ENCODE data around the gene IDH1. TPM values are rescaled to one million over a fixed set of nuclear protein-coding genes. Genes with fewer than 3 reads are reported as not detected.

The IDH1 gene
- total and polyA plus RNA-seq, 2 of the 13 experiments (the other 11 are each of a cell fraction or from before 2014, with no cell fraction given): 312 to 1,077 TPM

GRCh38 chr2:208274748-208275147, 19.9 kb upstream of the IDH1 start:
- intact Hi-C loops (cut with micrococcal nuclease; ENCODE audit: unreplicated experiment): no loop called here
- H3K4me3 ChIP-seq (replicated peaks in 1 of 3; ENCODE audit: insufficient read depth in 1 of 3, low read depth in 2 of 3, low read length in 3 of 3): no peak overlapping the region
- FAIRE-seq: no peak
- no peak overlapping the region for H2AFZ ChIP-seq (ENCODE audit: low read length)
- H3K9ac ChIP-seq (ENCODE audit: insufficient read depth, low read depth, low read length): no peak overlapping the region
- H3K9me3 ChIP-seq (ENCODE audit: low read length): no peaks in the 10 kb centered on the region
- no peak for ATAC-seq
- POLR2A ChIA-PET: interaction anchor here (1.1 to 1.7 kb wide), 2 partner anchors 9 to 21 kb away, joined by 3 to 4 read pairs; partner anchors contain the start of gene PIKFYVE
- peaks cover 5% of the 10 kb centered on the region for H3K79me2 ChIP-seq (ENCODE audit: insufficient read depth, low read length)
- TF ChIP-seq IKZF1 (IDR thresholded peaks at IDR 0.05) (no peak), LCORL (IDR thresholded peaks at IDR 0.05) (peak; percentile 87; the same call in 1 of the 2 replicates), LCORL (CRISPR knock-in tag; IDR thresholded peaks at IDR 0.05) (no peak)
- no peak overlapping the region for H3K4me2 ChIP-seq (ENCODE audit: low read depth, low read length)
- DNase-seq (ENCODE audit: low spot score): no peak
- H3K27me3 ChIP-seq (ENCODE audit: control insufficient read depth in 1 of 2, insufficient read depth in 2 of 2, low read length in 2 of 2): no peaks in the 10 kb centered on the region
- CTCF ChIA-PET (ENCODE audit: low intra/inter-chr PET ratio, low total read pairs): no interaction called here
- H4K20me1 ChIP-seq (ENCODE audit: insufficient read depth, low read length): peaks cover 2% of the 10 kb centered on the region; the same call in 1 of the 2 replicates
- H3K4me1 ChIP-seq (ENCODE audit: insufficient read depth, low read length): no peaks in the 10 kb centered on the region
- peaks cover 17 to 78% of the 10 kb centered on the region in 2 experiments for H3K36me3 ChIP-seq (replicated peaks in 1 of 2; ENCODE audit: control insufficient read depth in 1 of 2, insufficient read depth in 2 of 2, low read length in 2 of 2)
- no peak overlapping the region for H3K27ac ChIP-seq (ENCODE audit: extremely low read length, insufficient read depth, low read length)
- BruUV-seq (replicated peaks): no TSS peak
- in situ Hi-C loops (cut with HindIII; ENCODE audit: extremely low pct_ligation_motif_present, low pct_unique_long_range_greater_than_20kb): loop anchor here (25.0 kb wide), 1 partner anchor 562 kb away; the partner anchor contains the start of gene CCNYL1

GRCh38 chr2:208269091-208269490, 14.2 kb upstream of the IDH1 start:
- Histone ChIP-seq H3K79me2 (ENCODE audit: insufficient read depth, low read length) (peaks cover 41% of the 10 kb centered on the region), H3K27me3 (ENCODE audit: control insufficient read depth in 1 of 2, insufficient read depth in 2 of 2, low read length in 2 of 2) (no peaks in the 10 kb centered on the region; a peak in 1 of 5 replicates), H3K27ac (ENCODE audit: extremely low read length, insufficient read depth, low read length) (no peak overlapping the region), H3K9me3 (ENCODE audit: low read length) (no peaks in the 10 kb centered on the region), H3K9ac (ENCODE audit: insufficient read depth, low read depth, low read length) (no peak overlapping the region), H3K4me3 (replicated peaks in 1 of 3; ENCODE audit: insufficient read depth in 1 of 3, low read depth in 2 of 3, low read length in 3 of 3) (no peak overlapping the region), H3K4me1 (ENCODE audit: insufficient read depth, low read length) (peaks cover 37% of the 10 kb centered on the region), H3K4me2 (ENCODE audit: low read depth, low read length) (peak overlapping the region; percentile 13), H3K36me3 (replicated peaks in 1 of 2; ENCODE audit: control insufficient read depth in 1 of 2, insufficient read depth in 2 of 2, low read length in 2 of 2) (peaks cover 6 to 23% of the 10 kb centered on the region in 2 experiments; a peak in 4 of 5 replicates), H2AFZ (ENCODE audit: low read length) (no peak overlapping the region), H4K20me1 (ENCODE audit: insufficient read depth, low read length) (peaks cover 8% of the 10 kb centered on the region; the same call in 1 of the 2 replicates)
- ATAC-seq (peak; percentile 17), DNase-seq (ENCODE audit: low spot score) (peak; percentile 35), FAIRE-seq (no peak)
- in situ Hi-C loops (cut with HindIII; ENCODE audit: extremely low pct_ligation_motif_present, low pct_unique_long_range_greater_than_20kb): loop anchor here (25.0 kb wide), 1 partner anchor 557 kb away; the partner anchor contains the start of gene CCNYL1
- CTCF ChIA-PET (ENCODE audit: low intra/inter-chr PET ratio, low total read pairs): interaction anchor here (0.9 to 2.4 kb wide), 4 partner anchors 13 to 167 kb away, joined by 4 to 13 read pairs (median 8); partner anchors contain the start of gene IDH1
- POLR2A ChIA-PET: interaction anchor here (6.6 kb wide), 1 partner anchor 14 kb away, joined by 145 read pairs; the partner anchor contains the start of gene IDH1
- WGBS (ENCODE audit: low lambda C conversion rate): 82% methylated on average over 2 of the region's 2 CpGs
- intact Hi-C loops (cut with micrococcal nuclease; ENCODE audit: unreplicated experiment): loop anchor here (1.0 to 5.0 kb wide), 2 partner anchors 167 to 522 kb away; no protein-coding TSS in a partner anchor
- BruUV-seq (replicated peaks): no TSS peak
- TF ChIP-seq ZFX (CRISPR knock-in tag; IDR thresholded peaks at IDR 0.05; ENCODE audit: low read depth): 0 out of 2 replicates have a peak, but pooled peaks have one; percentile 16
- no peak for TF ChIP-seq ZNF564 (CRISPR knock-in tag; IDR thresholded peaks at IDR 0.05)
- TF ChIP-seq YY1 (IDR thresholded peaks at IDR 0.05; ENCODE audit: insufficient read depth, insufficient replicate concordance, low read depth, low read length): peak; percentile 13
- TF ChIP-seq ZSCAN9 (CRISPR knock-in tag; IDR thresholded peaks at IDR 0.05; ENCODE audit: borderline replicate concordance): no peak
- TF ChIP-seq BCL6 (CRISPR knock-in tag; IDR thresholded peaks at IDR 0.05): 0 out of 2 replicates have a peak, but pooled peaks have one; percentile 20
- peak; percentile 65 for TF ChIP-seq SMC3 (IDR thresholded peaks at IDR 0.05; ENCODE audit: low read length)
- no peak for TF ChIP-seq ZNF383 (CRISPR knock-in tag; IDR thresholded peaks at IDR 0.05; ENCODE audit: borderline replicate concordance)
- no peak for TF ChIP-seq MYC (CRISPR knock-in tag; IDR thresholded peaks at IDR 0.05; ENCODE audit: borderline replicate concordance)
- no peak for TF ChIP-seq KLF13 (CRISPR knock-in tag; IDR thresholded peaks at IDR 0.05)
- TF ChIP-seq ZNF446 (CRISPR knock-in tag; IDR thresholded peaks at IDR 0.05): no peak
- TF ChIP-seq ZBTB10 (CRISPR knock-in tag; IDR thresholded peaks at IDR 0.05; ENCODE audit: borderline replicate concordance): no peak
- peak; percentile 55 for TF ChIP-seq CTCF (CRISPR knock-in tag; IDR thresholded peaks at IDR 0.05)
